ENCODE data around the gene ASB2.

The ASB2 gene

DNA sequence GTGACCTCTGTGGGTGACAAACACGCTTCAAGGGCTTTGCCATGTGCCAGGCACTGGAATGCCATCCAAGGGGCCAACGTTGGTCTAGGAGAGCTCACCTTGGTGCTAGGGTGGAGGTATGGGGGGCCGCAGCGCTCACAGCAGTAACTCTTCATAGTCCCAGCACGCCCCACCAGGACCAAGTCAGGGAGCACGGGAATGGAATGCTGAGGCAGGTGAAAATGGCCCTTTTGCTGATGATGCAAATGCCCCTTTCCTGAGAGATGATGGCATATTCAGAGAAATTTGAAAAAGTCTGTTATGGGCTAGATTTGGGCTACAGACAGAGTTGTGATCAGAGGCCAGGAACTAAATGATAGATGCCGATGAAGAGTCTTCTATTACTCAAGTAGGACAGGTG lies 59.2 kb downstream of the ASB2 start:
- Histone ChIP-seq H3K4me2 (ENCODE audit: insufficient read depth, low read length) (no peak overlapping the region), H2AFZ (ENCODE audit: low read depth, low read length) (no peak overlapping the region), H3K27ac (ENCODE audit: low read length) (no peak overlapping the region), H4K20me1 (ENCODE audit: insufficient read depth, low read length) (no peaks in the 10 kb centered on the region; the same call in 1 of the 2 replicates), H3K79me2 (ENCODE audit: insufficient read depth, low read length) (no peaks in the 10 kb centered on the region), H3K27me3 (ENCODE audit: insufficient read depth, low read length, poor library complexity) (no peaks in the 10 kb centered on the region), H3K9ac (ENCODE audit: low read depth, low read length) (no peak overlapping the region), H3K36me3 (ENCODE audit: insufficient read depth, low read length) (no peaks in the 10 kb centered on the region), H3K4me1 (ENCODE audit: insufficient read depth, low read length) (no peaks in the 10 kb centered on the region), H3K4me3 (ENCODE audit: low read depth in 1 of 2, low read length in 2 of 2) (no peak overlapping the region), H3K9me3 (ENCODE audit: insufficient read depth, low read length, severe bottlenecking) (no peaks in the 10 kb centered on the region)
- TF ChIP-seq, protein P1, sequence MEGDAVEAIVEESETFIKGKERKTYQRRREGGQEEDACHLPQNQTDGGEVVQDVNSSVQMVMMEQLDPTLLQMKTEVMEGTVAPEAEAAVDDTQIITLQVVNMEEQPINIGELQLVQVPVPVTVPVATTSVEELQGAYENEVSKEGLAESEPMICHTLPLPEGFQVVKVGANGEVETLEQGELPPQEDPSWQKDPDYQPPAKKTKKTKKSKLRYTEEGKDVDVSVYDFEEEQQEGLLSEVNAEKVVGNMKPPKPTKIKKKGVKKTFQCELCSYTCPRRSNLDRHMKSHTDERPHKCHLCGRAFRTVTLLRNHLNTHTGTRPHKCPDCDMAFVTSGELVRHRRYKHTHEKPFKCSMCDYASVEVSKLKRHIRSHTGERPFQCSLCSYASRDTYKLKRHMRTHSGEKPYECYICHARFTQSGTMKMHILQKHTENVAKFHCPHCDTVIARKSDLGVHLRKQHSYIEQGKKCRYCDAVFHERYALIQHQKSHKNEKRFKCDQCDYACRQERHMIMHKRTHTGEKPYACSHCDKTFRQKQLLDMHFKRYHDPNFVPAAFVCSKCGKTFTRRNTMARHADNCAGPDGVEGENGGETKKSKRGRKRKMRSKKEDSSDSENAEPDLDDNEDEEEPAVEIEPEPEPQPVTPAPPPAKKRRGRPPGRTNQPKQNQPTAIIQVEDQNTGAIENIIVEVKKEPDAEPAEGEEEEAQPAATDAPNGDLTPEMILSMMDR (IDR thresholded peaks at IDR 0.05; ENCODE audit: borderline replicate concordance, extremely low read depth, low read length, poor library complexity, severe bottlenecking), result no peak
- TF ChIP-seq EZH2 (IDR thresholded peaks at IDR 0.05; ENCODE audit: borderline replicate concordance, low read depth, low read length, severe bottlenecking), result no peak
- ATAC-seq (ENCODE audit: insufficient read depth, low read depth), result no peak
- no peak for DNase-seq

DNA sequence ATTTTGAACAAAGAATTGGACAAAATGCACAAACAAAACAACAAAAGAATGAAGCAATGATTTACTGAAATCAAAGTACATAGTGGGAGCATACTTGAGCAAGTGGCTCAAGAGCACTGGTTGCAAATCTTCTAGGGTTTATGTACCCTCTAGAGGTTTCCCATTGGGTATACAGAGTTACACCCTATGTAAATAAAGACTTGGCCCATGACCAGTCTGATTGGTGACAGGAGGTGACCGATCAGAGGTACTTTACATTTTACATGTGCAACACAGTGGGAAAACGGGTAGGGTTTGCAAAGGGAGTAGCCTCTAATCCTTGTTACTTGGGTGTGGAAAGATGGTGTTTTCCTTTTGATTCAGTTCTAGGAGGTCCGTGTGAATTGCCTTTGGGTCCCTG lies 59.9 kb downstream of the ASB2 start:
- ATAC-seq (ENCODE audit: insufficient read depth, low read depth) (no peak), DNase-seq (no peak)
- no peaks in the 10 kb centered on the region for H3K36me3 ChIP-seq (ENCODE audit: insufficient read depth, low read length)
- no peak overlapping the region for H3K4me2 ChIP-seq (ENCODE audit: insufficient read depth, low read length)
- H3K4me3 ChIP-seq (ENCODE audit: low read depth in 1 of 2, low read length in 2 of 2), result no peak overlapping the region
- H3K9ac ChIP-seq (ENCODE audit: low read depth, low read length), result no peak overlapping the region
- no peak overlapping the region for H3K27ac ChIP-seq (ENCODE audit: low read length)
- H3K9me3 ChIP-seq (ENCODE audit: insufficient read depth, low read length, severe bottlenecking), result no peaks in the 10 kb centered on the region
- H3K27me3 ChIP-seq (ENCODE audit: insufficient read depth, low read length, poor library complexity), result no peaks in the 10 kb centered on the region
- H4K20me1 ChIP-seq (ENCODE audit: insufficient read depth, low read length), result no peaks in the 10 kb centered on the region; the same call in 1 of the 2 replicates
- no peak overlapping the region for H2AFZ ChIP-seq (ENCODE audit: low read depth, low read length)
- TF ChIP-seq EZH2 (IDR thresholded peaks at IDR 0.05; ENCODE audit: borderline replicate concordance, low read depth, low read length, severe bottlenecking), result no peak
- TF ChIP-seq, protein P1 (IDR thresholded peaks at IDR 0.05; ENCODE audit: borderline replicate concordance, extremely low read depth, low read length, poor library complexity, severe bottlenecking), result no peak
- H3K79me2 ChIP-seq (ENCODE audit: insufficient read depth, low read length), result no peaks in the 10 kb centered on the region
- H3K4me1 ChIP-seq (ENCODE audit: insufficient read depth, low read length), result no peaks in the 10 kb centered on the region

DNA sequence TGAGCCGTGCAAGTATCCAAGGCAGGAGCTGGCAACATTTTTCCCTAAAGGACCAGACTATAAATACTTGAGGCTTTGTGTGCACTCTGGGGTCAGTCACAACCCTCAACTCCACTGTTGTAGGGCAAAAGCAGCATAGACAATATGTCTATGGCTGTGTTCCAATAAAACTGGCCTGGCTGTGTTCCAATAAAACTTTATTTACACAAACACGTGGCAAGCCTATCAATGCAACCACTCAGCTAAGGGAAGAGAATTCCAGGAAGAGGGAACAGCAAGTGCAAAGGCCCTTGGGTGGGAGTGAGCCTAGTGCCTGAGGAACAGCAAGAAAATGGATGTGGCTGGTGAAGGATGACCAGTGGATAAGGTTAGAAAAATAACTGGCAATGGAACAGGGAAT lies 60.6 kb downstream of the ASB2 start:
- Histone ChIP-seq H3K4me3 (ENCODE audit: low read depth in 1 of 2, low read length in 2 of 2) (no peak overlapping the region), H3K36me3 (ENCODE audit: insufficient read depth, low read length) (no peaks in the 10 kb centered on the region), H3K79me2 (ENCODE audit: insufficient read depth, low read length) (no peaks in the 10 kb centered on the region), H2AFZ (ENCODE audit: low read depth, low read length) (no peak overlapping the region), H3K27ac (ENCODE audit: low read length) (no peak overlapping the region), H3K9me3 (ENCODE audit: insufficient read depth, low read length, severe bottlenecking) (no peaks in the 10 kb centered on the region), H3K4me1 (ENCODE audit: insufficient read depth, low read length) (no peaks in the 10 kb centered on the region), H3K9ac (ENCODE audit: low read depth, low read length) (no peak overlapping the region), H3K27me3 (ENCODE audit: insufficient read depth, low read length, poor library complexity) (no peaks in the 10 kb centered on the region), H3K4me2 (ENCODE audit: insufficient read depth, low read length) (no peak overlapping the region), H4K20me1 (ENCODE audit: insufficient read depth, low read length) (no peaks in the 10 kb centered on the region)
- no peak for DNase-seq
- no peak for ATAC-seq (ENCODE audit: insufficient read depth, low read depth)
- no peak for TF ChIP-seq EZH2 (IDR thresholded peaks at IDR 0.05; ENCODE audit: borderline replicate concordance, low read depth, low read length, severe bottlenecking)
- TF ChIP-seq, protein P1 (IDR thresholded peaks at IDR 0.05; ENCODE audit: borderline replicate concordance, extremely low read depth, low read length, poor library complexity, severe bottlenecking), result no peak

All from DND-41 (cell line).